A549 (cell line): Measurements from ENCODE around the gene BCL2L1. TPM values are rescaled to one million over a fixed set of nuclear protein-coding genes. Genes with fewer than 3 reads are reported as not detected.
"Not testable (repeated sequence)": the region's sequence is repeated elsewhere in the genome, so short reads cannot be mapped to it uniquely, and the experiment has no call there.

Experiments
- ATAC-seq, 2 experiments: fragments of 200-7000 bp in 1 of 2; fragments of >200 bp in 1 of 2; cut with Nextera tagmentation in 1 of 2; cut with Tn5 transposase in 1 of 2; 3 replicates each; pipeline versions ENCODE4 v1.8.0 to v1.9.1; 2018 to 2020; ENCODE audit warnings: mild to moderate bottlenecking in 1 of 2, moderate library complexity in 1 of 2
- CTCF ChIA-PET: fragments of 300-600 bp; sonication (Branson Sonifier 250); formaldehyde crosslinking; extraction: SDS; loops from one replicate; lab custom pipeline; 2021; ENCODE audit warnings: antibody characterized with exemption, inconsistent platforms; lab: Yijun Ruan, JAX
- POLR2A ChIA-PET: fragments of 350-600 bp; formaldehyde crosslinking; extraction: SDS; loops from one replicate; lab custom pipeline; 2021; ENCODE audit warnings: antibody characterized with exemption, inconsistent platforms; lab: Yijun Ruan, JAX
- DNase-seq, 2 experiments: peaks; one replicate each; pipeline versions ENCODE4 v3.0.0 to v3.0.0-alpha.2; 2011 to 2016; ENCODE audit warnings: low read depth in 1 of 2, low spot score in 1 of 2
- FAIRE-seq: peaks from 2 replicates; lab custom pipeline; 2011; peaks lifted over from hg19 to GRCh38; lab: Jason Lieb, UNC
- H3K27ac ChIP-seq, 2 experiments: fragments of >200 bp; sonication (Bioruptor Twin); formaldehyde crosslinking; 3 replicates each; pipeline ENCODE4 v1.5.1; 2016 to 2017
- H3K4me1 ChIP-seq: fragments of >200 bp; sonication (Bioruptor Twin); formaldehyde crosslinking; 3 replicates; pipeline ENCODE4 v1.6.1; 2016
- H3K4me2 ChIP-seq: fragments of >200 bp; sonication (Bioruptor Twin); formaldehyde crosslinking; 3 replicates; pipeline ENCODE4 v1.6.1; 2016
- H3K4me3 ChIP-seq: fragments of >200 bp; sonication (Bioruptor Twin); formaldehyde crosslinking; 3 replicates; pipeline ENCODE4 v1.5.1; 2016
- H3K9me3 ChIP-seq: fragments of >200 bp; sonication (Bioruptor Twin); formaldehyde crosslinking; 3 replicates; pipeline ENCODE4 v1.6.1; 2016
- CBX8 ChIP-seq: fragments of 200-600 bp; sonication (generic); IDR thresholded peaks from 2 replicates; pipeline ENCODE4 v1.6.1; 2016
- EHF ChIP-seq: fragments of 250-450 bp; sonication (Bioruptor Pico); IDR thresholded peaks from 2 replicates; pipeline ENCODE4 v1.5.0; 2020; ENCODE audit warnings: mild to moderate bottlenecking
- EHMT2 ChIP-seq: fragments of 200-600 bp; sonication (generic); IDR thresholded peaks from 2 replicates; pipeline ENCODE4 v1.6.1; 2016; ENCODE audit warnings: antibody characterized with exemption, low read depth, mild to moderate bottlenecking, moderate library complexity
- ESRRA ChIP-seq: fragments of 150-350 bp; IDR thresholded peaks from 2 replicates; pipeline ENCODE4 v1.6.1; 2014; ENCODE audit warnings: mild to moderate bottlenecking, low read length, borderline replicate concordance
- GATA3 ChIP-seq: IDR thresholded peaks from 2 replicates; pipeline ENCODE4 v1.6.1; 2012; ENCODE audit warnings: borderline replicate concordance
- HOXB13 ChIP-seq: fragments of 250-450 bp; sonication (Bioruptor Pico); IDR thresholded peaks from 2 replicates; pipeline ENCODE4 v1.5.0; 2020; ENCODE audit warnings: low read depth, mild to moderate bottlenecking, moderate library complexity
- HOXB5 ChIP-seq: fragments of 250-450 bp; sonication (Bioruptor Pico); IDR thresholded peaks from 2 replicates; pipeline ENCODE4 v1.5.0; 2020; ENCODE audit warnings: mild to moderate bottlenecking, moderate library complexity
- KDM5A ChIP-seq: fragments of 200-600 bp; sonication (generic); IDR thresholded peaks from 2 replicates; pipeline ENCODE4 v1.6.1; 2016; ENCODE audit warnings: antibody characterized with exemption, mild to moderate bottlenecking
- MAFK ChIP-seq: fragments of 450-650 bp; IDR thresholded peaks from 2 replicates; pipeline ENCODE4 v1.6.1; 2014; ENCODE audit not compliant: partially characterized antibody
- MAZ ChIP-seq: fragments of 150-350 bp; IDR thresholded peaks from 2 replicates; pipeline ENCODE4 v1.6.1; 2014; ENCODE audit warnings: antibody characterized with exemption, low read depth, low read length, borderline replicate concordance
- PHF8 ChIP-seq: fragments of 200-600 bp; sonication (generic); IDR thresholded peaks from 2 replicates; pipeline ENCODE4 v1.6.1; 2016; ENCODE audit warnings: low read depth, mild to moderate bottlenecking, antibody characterized with exemption, moderate library complexity, borderline replicate concordance
- RCOR1 ChIP-seq: fragments of 150-350 bp; IDR thresholded peaks from 2 replicates; pipeline ENCODE4 v1.6.1; 2014; ENCODE audit warnings: antibody characterized with exemption, low read length, low read depth
- RFX5 ChIP-seq: fragments of 450-650 bp; IDR thresholded peaks from 2 replicates; pipeline ENCODE4 v1.7.1; 2014; ENCODE audit warnings: antibody characterized with exemption, mild to moderate bottlenecking, moderate library complexity
- SMC3 ChIP-seq: fragments of >200 bp; sonication (Bioruptor Twin); formaldehyde crosslinking; IDR thresholded peaks from 3 replicates; pipeline ENCODE4 v1.6.1; 2018; ENCODE audit warnings: inconsistent platforms
- TP53 ChIP-seq: fragments of 250-450 bp; sonication (Bioruptor Pico); IDR thresholded peaks from 2 replicates; pipeline ENCODE4 v1.5.0; 2021; ENCODE audit warnings: mild to moderate bottlenecking, moderate library complexity
- ZSCAN20 ChIP-seq: fragments of 250-450 bp; sonication (Bioruptor Pico); IDR thresholded peaks from 2 replicates; pipeline ENCODE4 v1.8.0; 2022; ENCODE audit warnings: mild to moderate bottlenecking, moderate library complexity
- WGBS: methylation state at CpG from one replicate; pipeline ENCODE4 v1.1.6; 2017; ENCODE audit errors: missing lambda C conversion rate; 5-methylcytosine and 5-hydroxymethylcytosine counted together
- polyA plus RNA-seq, 4 experiments: library from polyadenylated mRNA; depleted of rRNA in 3 of 4; stranded (reverse); fragments of >200 nt; fragmentation: RNase III in 1 of 4; extraction: RNeasy Plus Mini Kit Qiagen cat#74134 plus additional on column Dnase treatment in 1 of 4; gene quantifications; 2 replicates in 3 of 4; 3 replicates in 1 of 4; pipeline ENCODE4 v1.2.3, GENCODE V29; 2011 to 2017
- TF ChIP-seq, protein P1 (sequence below): fragments of 200-600 bp; sonication (generic); IDR thresholded peaks from 2 replicates; pipeline ENCODE4 v1.6.1; 2016; ENCODE audit warnings: antibody characterized with exemption, mild to moderate bottlenecking, moderate library complexity
- TF ChIP-seq, protein P2 (sequence below): fragments of >200 bp; sonication (Bioruptor Twin); formaldehyde crosslinking; IDR thresholded peaks from 3 replicates; pipeline ENCODE4 v1.6.1; 2016
- TF ChIP-seq, protein P3 (sequence below): IDR thresholded peaks from 2 replicates; pipeline ENCODE4 v1.6.1; 2012; ENCODE audit warnings: low read depth, borderline replicate concordance

BCL2L1 gene
- polyA plus RNA-seq, 2 of the 4 experiments (the other 2 are of a cell fraction), result 154 to 178 TPM

DNA sequence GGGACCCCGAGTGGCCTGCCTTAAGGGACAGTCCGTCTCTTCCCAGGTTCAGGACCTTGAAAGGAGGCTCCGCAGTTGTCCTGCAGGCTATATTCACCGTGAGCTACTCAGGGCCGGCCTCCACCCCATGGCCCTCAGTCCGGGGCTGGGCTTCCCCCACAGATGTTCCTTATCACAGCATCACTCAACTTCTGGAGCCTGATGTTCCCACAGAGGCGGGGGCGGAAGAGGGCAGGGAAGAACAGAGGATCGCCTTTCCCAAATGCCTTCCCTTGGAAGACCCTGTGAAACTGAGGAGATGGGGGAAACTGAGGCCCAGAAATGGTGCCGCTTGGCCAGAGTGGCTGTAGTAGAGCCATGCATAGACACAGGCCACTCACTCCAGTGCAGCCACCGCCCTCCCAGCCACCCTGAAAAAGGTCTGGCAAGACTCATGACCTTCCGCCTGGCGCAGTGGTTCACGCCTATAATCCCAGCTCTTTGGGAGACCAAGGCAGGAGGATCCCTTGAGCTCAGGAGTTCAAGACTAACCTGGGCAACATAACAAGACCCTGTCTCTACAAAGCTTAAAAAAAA lies 89.2 kb downstream of the BCL2L1 start (continued):
- TF ChIP-seq, protein P1, sequence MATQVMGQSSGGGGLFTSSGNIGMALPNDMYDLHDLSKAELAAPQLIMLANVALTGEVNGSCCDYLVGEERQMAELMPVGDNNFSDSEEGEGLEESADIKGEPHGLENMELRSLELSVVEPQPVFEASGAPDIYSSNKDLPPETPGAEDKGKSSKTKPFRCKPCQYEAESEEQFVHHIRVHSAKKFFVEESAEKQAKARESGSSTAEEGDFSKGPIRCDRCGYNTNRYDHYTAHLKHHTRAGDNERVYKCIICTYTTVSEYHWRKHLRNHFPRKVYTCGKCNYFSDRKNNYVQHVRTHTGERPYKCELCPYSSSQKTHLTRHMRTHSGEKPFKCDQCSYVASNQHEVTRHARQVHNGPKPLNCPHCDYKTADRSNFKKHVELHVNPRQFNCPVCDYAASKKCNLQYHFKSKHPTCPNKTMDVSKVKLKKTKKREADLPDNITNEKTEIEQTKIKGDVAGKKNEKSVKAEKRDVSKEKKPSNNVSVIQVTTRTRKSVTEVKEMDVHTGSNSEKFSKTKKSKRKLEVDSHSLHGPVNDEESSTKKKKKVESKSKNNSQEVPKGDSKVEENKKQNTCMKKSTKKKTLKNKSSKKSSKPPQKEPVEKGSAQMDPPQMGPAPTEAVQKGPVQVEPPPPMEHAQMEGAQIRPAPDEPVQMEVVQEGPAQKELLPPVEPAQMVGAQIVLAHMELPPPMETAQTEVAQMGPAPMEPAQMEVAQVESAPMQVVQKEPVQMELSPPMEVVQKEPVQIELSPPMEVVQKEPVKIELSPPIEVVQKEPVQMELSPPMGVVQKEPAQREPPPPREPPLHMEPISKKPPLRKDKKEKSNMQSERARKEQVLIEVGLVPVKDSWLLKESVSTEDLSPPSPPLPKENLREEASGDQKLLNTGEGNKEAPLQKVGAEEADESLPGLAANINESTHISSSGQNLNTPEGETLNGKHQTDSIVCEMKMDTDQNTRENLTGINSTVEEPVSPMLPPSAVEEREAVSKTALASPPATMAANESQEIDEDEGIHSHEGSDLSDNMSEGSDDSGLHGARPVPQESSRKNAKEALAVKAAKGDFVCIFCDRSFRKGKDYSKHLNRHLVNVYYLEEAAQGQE, result no peak
- no peak for TF ChIP-seq RCOR1

DNA sequence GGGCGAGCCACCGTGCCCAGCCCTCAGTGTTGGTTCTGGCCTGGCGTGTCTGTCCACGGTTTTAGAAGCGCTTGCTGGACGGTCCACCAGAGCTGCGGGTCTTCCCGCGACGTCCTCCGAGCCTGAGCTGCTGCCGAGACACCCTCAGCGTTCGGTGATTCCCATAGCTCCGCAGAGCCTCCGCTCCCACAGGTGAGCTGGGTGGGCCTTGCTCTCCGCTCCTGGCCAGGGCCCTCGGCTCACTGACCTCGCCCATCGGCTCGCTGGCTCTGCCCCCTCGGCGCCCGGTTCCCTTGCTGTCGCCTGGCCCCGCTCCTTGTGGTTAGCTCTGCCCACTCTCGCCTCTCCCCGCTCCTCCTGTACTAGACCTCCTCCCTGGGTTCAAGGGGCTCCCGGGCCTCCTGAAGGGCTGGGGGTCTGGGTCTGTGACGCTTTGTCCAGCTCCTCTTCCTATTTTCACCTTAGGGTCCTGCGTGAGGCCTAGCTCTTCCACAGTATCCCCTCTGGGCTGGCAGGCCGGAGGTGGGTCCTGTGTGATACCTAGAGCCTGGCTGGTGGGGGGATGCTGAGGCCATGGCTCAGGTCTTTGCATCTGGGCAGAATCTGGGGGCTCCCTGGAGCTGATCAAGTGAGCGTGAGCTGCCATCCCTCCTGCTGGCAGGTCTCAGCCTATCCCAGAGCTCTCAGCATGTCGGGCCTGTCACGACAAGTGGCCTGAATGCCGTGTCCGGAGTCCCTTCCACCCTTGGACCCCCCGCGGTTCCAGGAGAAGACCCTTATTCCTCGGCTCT lies 89.9 kb downstream of the BCL2L1 start:
- Histone ChIP-seq H3K27ac (no peak overlapping the region; a peak in 1 of 6 replicates), H3K4me2 (no peak overlapping the region)
- no peak for DNase-seq
- ATAC-seq, result no peak; a peak in 1 of 6 replicates
- TF ChIP-seq CBX8 (no peak), GATA3 (no peak), MAFK (no peak), ZSCAN20 (CRISPR knock-in tag) (no peak), TP53 (CRISPR knock-in tag) (no peak), PHF8 (no peak), HOXB13 (CRISPR knock-in tag) (no peak), RCOR1 (no peak), SMC3 (no peak), HOXB5 (CRISPR knock-in tag) (no peak), KDM5A (no peak), ESRRA (no peak), MAZ (no peak), EHMT2 (no peak), RFX5 (no peak)
- TF ChIP-seq, protein P2, sequence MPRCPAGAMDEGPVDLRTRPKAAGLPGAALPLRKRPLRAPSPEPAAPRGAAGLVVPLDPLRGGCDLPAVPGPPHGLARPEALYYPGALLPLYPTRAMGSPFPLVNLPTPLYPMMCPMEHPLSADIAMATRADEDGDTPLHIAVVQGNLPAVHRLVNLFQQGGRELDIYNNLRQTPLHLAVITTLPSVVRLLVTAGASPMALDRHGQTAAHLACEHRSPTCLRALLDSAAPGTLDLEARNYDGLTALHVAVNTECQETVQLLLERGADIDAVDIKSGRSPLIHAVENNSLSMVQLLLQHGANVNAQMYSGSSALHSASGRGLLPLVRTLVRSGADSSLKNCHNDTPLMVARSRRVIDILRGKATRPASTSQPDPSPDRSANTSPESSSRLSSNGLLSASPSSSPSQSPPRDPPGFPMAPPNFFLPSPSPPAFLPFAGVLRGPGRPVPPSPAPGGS, result no peak
- TF ChIP-seq, all 56 proteins: peak for 0
- no peak for FAIRE-seq
- Histone ChIP-seq H3K4me1 (no peaks in the 10 kb centered on the region), H3K4me3 (no peak overlapping the region), H3K9me3 (no peaks in the 10 kb centered on the region)
- WGBS, result 94% methylated on average over 40 of the region's 40 CpGs
- CTCF ChIA-PET, result interaction anchor here (1.2 to 14.5 kb wide), 23 partner anchors 7 to 111 kb away, joined by 3 to 197 read pairs (median 14); partner anchors contain the start of genes BCL2L1, ID1 and TPX2
- POLR2A ChIA-PET, result interaction anchor here (1.0 to 2.2 kb wide), 2 partner anchors 91 kb away, joined by 4 to 18 read pairs; no protein-coding TSS in a partner anchor

DNA sequence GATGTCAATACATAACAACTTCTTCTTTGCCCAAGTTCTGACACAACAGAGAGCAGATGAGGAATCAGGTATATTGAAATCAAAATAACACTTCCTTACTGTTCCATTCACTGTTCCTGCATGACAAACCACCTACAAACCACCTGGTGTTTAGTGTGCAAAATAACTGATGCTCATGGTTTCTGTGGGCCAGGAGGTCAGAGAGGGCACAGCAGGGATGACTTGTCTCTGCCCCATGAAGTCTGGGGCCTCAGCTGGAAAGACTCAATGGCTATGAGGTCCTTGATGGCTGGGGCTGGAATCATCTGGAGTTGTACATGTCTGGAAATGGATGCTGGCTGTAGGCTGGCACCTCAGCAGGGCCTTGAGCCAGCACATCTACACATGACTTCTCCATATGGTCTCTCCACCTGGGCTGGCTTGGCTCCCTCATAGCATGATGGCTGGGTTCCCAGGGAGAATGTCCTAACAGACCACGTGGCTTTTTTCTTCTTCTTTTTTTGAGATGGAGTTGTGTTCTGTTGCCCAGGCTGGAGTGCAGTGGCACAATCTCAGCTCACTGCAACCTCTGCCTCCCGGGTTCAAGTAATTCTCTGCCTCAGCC lies 92.4 kb downstream of the BCL2L1 start:
- DNase-seq (no peak), FAIRE-seq (no peak)
- no peak overlapping the region for H3K4me3 ChIP-seq
- no peaks in the 10 kb centered on the region for H3K4me1 ChIP-seq
- TF ChIP-seq EHF (CRISPR knock-in tag), result no peak
- TF ChIP-seq, protein P3, sequence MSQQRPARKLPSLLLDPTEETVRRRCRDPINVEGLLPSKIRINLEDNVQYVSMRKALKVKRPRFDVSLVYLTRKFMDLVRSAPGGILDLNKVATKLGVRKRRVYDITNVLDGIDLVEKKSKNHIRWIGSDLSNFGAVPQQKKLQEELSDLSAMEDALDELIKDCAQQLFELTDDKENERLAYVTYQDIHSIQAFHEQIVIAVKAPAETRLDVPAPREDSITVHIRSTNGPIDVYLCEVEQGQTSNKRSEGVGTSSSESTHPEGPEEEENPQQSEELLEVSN, result no peak
- TF ChIP-seq, all 56 proteins: peak for 0
- ATAC-seq, result no peak
- 60% methylated on average over 2 of the region's 2 CpGs for WGBS
- Histone ChIP-seq H3K4me2 (no peak overlapping the region), H3K9me3 (no peaks in the 10 kb centered on the region), H3K27ac (no peak overlapping the region)
- ChIA-PET CTCF (interaction anchor here (0.6 to 5.4 kb wide), 6 partner anchors 17 to 94 kb away, joined by 3 to 44 read pairs (median 5); no protein-coding TSS in a partner anchor), POLR2A (no interaction called here)

DNA sequence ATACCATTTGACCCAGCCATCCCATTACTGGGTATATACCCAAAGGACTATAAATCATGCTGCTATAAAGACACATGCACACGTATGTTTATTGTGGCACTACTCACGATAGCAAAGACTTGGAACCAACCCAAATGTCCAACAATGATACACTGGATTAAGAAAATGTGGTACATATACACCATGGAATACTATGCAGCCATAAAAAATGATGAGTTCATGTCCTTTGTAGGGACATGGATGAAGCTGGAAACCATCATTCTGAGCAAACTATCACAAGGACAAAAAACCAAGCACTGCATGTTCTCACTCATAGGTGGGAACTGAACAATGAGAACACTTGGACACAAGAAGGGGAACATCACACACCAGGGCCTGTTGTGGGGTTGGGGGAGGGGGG lies 94.6 kb downstream of the BCL2L1 start:
- DNase-seq, H3K4me2 ChIP-seq, FAIRE-seq, H3K4me3 ChIP-seq, H3K9me3 ChIP-seq, ATAC-seq, POLR2A ChIA-PET, H3K4me1 ChIP-seq, H3K27ac ChIP-seq: not testable (repeated sequence)
- CTCF ChIA-PET, result interaction anchor here (1.1 to 2.6 kb wide), 4 partner anchors 15 to 96 kb away, joined by 3 to 13 read pairs (median 6); no protein-coding TSS in a partner anchor
- 43% methylated on average over 2 of the region's 2 CpGs for WGBS

DNA sequence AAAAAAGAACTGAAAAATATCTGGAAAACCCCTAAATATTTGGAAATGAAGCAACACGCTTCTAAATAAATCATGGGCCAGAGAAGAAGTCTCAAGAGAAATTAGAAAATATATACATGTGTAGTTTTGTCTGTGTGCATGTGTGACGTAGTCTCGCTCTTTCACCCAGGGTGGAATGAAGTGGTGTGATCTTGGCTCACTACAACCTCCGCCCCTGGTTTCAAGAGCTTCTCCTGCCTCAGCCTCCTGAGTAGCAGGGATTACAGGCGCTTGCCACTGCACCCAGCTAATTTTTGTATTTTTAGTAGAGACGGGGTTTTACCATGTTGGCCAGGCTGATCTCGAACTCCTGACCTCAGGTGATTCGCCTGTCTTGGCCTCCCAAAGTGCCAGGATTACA lies 96.1 kb downstream of the BCL2L1 start:
- ATAC-seq, DNase-seq, H3K9me3 ChIP-seq, POLR2A ChIA-PET, H3K4me1 ChIP-seq, H3K4me3 ChIP-seq, H3K4me2 ChIP-seq, FAIRE-seq, H3K27ac ChIP-seq: not testable (repeated sequence)
- 86% methylated on average over 8 of the region's 8 CpGs for WGBS
- CTCF ChIA-PET, result interaction anchor here (0.6 to 2.6 kb wide), 11 partner anchors 8 to 97 kb away, joined by 3 to 19 read pairs (median 4); no protein-coding TSS in a partner anchor
